Activated gamma-delta T cell treated with anti-CD3 and anti-CD28 coated beads, Interleukin-2, amount 50 U/mL, for 16 hours (primary cell): Measurements from ENCODE around the gene CD164L2.
A peak's percentile ranks its signal among the peaks of the same experiment; 100 is the strongest.

ENCODE experiments used
- DNase-seq: peaks from one replicate; pipeline ENCODE4 v3.0.0-alpha.2; 2020; ENCODE audit warnings: low read depth

Gene CD164L2

DNA sequence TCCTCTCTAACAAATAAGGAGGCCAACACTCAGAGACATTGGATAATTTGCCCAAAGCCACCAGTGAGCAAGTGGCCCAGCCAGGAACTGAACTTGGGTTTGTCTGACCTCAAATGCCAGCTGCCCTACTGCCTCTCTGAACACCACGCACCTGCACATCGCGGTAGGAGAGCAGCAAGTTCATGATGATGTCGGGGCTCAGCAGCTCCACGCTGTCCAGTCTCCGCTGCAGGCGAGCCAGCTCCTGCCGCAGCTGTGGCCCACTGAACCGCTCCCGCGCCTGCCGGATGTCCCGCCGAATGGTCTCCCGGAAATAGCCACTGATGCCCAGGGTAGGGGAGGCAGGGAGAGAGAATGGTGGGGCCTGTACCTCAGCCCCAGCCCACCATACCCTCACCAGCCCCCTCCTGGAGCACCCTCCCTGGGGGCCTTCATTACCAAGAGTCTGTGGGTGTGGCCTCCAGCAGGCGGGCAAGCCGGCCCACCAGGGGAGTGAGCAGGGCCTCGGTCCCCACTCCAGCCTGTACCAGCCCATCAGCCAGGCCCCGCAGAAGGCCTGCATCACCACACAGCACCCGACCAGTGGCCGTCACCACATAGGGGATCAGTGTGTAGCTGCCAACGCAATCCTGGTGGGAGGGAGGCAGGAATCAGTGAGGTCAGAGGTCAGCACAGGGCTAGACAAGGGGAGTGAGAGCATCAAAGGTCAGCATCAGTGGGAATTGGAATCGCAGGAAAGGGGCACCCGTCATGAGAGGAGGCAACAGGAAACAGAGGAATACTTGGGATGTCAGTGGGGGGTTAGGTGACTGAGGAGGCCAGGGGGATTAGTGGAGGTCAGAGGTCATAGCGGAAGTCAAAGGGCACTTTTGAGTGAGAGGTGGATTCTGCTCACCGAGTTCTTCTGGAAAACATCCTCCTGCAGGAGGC is 19.1 kb downstream of the CD164L2 start:
- DNase-seq = no peak

DNA sequence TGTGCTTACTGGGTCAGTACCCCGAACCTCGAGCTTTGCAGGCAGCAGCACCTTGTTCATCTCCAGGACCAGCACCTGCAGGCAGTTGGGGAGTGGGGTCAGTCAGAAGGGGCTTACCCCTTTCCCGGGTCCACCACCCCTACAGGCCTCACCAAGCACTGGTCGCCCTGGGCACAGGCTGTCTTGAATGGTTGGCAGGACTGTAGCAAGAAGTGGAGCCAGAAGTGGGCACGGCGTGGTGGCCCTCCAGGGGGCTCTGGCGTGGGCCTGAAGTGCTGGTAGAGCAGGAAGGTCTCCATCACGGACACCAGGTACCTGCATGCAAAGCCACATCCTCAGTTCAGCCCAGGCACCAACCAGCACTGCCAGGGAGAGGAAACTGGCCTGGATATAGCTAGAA is 21.6 kb downstream of the CD164L2 start:
- no peak for DNase-seq

GRCh38 chr1:27361044-27361402 is 22.1 kb downstream of the CD164L2 start:
- no peak for DNase-seq

DNA sequence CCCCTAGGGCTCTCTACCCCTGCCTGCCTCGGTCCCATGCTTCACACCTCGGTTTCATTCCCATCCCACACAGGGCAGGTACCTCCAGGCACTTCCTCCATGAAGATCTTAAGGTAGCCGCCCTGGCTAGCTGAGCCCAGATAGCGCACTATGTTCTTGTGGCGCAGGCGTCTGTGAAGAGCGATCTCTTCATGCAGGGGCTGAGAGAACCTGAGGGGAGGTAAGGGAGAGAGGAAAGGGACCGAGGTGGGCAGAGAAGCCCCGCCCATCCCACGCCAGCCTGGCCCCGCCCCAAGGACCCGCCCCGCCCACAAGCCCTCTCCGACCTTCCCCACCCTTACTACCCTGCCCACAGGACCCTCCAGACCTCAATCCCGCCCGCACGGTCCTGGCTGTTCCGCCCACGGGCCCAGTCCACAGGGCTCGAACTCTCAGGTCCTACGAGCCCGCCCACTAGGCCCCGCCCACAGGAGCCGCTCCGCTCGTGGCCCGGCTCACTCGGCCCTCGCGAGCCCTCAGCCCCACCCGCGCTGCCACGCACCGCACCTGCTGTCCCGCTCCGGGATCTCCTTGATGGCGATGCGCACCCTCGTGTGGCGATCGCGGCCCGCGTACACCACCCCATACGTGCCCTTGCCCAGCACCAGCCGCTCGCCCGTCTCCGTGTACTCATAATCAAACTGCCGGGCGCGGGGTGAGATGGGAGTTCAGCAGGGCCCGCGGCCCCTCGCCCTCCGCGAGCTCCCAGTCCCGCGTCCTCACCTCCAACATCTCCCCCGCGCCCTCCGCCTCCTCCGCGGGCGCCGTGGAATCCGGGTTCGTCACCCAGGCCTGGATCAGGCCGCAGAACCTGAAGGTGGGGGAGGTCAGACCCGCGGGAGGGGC is 22.7 kb downstream of the CD164L2 start:
- no peak for DNase-seq

DNA sequence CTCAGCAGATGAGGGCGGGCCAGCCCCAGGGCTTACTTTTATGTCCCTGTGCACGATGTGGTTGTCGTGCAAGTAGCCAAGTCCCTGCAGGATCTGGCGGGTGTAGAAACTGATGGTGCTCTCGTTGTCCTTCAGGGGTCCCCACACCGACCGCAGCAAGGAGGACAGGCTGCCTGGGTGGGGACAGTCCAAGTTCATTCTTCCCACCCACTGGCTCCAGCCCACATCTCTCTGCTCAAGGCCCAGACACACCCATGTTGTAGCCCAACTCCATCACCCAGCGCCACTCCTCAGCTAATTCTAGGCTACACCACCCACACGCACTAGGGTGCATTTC is 23.3 kb downstream of the CD164L2 start:
- DNase-seq = no peak

DNA sequence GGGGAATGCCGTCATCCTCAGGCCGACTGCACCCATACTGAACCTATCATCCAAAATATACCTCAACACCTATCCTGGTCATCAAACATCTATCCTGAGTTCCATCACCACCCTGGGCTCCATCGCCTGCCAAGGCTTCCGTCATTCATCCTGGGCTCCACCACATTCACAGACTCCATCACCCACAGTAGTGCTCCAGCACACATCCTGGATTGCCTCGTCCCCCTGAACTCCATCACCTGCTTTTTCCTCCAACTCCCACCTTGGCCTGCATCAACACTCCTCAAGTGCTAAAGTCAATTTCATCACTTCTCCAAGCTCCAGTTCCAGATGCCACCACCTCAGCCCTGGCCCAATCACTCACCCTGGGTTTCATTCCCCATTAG is 24.2 kb downstream of the CD164L2 start:
- no peak for DNase-seq

- DNase-seq = no peak
Observed at GRCh38 chr1:27358038-27358927, 24.9 kb downstream of the CD164L2 start.

DNA sequence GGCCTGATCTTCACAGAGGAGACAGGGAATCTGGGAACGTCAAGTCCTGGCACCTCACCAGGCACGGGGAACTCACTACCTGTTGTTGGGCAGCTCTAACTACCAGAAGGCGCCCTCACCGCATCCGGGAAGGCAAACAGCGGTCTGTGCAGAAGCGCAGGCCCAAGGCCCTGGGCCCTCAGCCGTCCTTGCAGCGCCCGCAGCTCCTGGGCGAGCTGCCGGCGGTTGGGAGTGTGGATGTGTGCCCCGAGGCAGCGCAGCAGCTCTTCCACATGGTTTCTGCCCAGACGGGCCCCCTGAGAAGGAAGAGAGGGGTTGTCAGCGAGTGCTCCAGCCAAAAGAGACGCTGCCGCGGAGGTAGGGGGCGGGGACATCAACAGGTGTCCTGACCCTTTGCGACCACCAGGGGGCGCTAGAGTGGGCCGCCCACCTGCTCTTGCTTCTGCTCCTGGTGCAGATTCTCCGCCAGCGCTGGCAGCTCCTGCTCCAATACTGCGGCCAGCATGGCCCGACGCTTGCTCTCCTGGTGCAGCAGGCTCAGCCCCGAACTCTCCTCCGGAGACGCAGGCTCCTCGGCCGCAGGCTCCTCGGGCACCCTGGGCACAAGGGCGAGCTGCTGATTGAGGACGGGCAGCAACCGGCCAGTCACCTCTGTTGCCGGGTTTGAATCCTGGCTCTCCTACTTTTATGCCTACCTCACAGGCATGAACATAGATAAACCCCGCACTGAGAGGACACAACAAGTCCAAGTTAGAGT is 25.7 kb downstream of the CD164L2 start:
- peak; percentile 75 for DNase-seq

DNA sequence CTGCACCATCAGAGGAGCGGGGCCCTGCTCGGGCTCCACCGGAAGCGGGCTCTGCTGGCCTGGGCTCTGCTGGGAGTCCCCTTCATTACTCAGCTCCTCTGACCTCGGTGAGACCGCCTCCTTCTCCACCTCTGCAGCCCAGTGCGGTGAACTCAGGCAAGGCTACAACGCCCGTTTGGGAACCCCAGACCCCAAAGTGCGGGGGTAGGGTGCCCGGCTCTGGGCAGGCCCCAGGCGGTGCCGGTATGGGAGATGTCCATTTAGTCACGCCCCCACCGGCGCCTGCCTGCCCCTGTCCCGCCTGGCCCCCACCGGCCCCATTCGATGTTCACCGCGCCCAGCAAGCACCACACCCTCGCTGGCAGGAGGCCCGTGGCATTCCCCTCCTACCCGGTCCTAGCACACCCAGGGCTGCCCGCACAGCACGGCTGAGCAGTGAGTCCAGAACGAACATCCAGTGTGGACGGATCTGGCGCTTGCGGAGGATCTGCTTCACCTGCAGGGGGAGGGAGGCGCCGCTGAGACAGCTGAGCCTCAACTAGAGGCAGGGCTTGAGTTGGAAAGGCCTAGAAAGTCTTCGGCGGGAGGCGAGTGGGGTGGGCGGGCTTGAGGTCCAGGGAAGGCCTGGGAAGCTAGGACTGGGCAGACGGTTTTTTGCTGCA is 26.4 kb downstream of the CD164L2 start:
- DNase-seq = no peak

DNA sequence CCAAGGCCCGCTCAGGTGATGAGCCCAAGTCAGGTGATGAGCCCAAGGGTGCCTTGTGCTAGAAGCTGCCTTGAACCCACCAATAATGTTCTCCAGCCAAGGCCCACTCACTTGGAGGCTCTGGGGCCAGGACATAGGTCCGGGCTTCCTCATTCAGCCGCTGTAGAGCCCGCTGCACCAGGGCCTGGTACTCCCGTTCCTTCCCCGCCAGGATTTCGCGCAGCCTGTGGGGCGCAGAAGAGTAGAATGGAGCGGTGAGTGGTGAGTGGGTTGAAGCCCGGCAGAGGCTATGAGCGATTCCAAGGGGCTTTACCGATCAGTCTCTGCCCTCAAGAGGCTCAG is 26.9 kb downstream of the CD164L2 start:
- DNase-seq = no peak

DNA sequence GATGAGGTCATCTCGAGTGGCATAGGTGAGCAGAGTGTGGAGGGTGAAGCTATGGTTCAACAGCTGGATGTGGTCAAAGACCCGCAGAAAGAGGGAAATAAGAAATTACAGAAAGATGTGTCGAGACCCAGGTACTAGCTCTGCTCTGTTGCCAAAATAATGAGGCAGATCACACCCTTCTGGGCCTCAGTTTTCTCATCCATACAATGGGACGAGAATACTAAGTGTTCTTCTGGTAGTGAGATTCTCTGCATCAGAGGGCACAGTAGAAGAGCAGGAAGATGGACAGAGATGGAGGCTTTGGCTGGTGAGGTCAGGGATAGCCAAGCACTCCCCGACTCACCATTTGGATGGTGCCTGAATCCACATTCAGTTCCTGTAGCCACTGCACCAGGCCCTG is 27.4 kb downstream of the CD164L2 start:
- DNase-seq = no peak

- DNase-seq = no peak
Observed at GRCh38 chr1:27353629-27354028, 29.5 kb downstream of the CD164L2 start.

DNA sequence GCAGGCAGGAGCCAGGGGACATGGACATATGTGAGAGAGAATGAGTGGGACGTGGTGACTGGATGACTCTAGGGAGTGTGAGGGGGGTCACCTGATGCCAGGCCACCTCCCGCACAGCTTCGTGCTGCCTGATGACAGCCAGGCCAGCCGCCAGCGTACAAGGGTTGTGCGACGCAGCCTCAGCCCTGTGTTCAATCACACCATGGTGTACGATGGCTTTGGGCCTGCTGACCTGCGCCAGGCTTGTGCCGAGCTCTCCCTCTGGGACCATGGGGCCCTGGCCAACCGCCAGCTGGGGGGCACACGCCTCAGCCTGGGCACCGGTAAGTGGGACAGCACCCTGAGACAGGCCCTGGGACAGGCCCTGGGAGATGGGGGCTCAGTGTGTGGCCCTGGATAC is 30.0 kb downstream of the CD164L2 start:
- no peak for DNase-seq

GRCh38 chr1:27351541-27352107 is 31.5 kb downstream of the CD164L2 start:
- DNase-seq = no peak

GRCh38 chr1:27350663-27351540 is 32.2 kb downstream of the CD164L2 start:
- DNase-seq = no peak

DNA sequence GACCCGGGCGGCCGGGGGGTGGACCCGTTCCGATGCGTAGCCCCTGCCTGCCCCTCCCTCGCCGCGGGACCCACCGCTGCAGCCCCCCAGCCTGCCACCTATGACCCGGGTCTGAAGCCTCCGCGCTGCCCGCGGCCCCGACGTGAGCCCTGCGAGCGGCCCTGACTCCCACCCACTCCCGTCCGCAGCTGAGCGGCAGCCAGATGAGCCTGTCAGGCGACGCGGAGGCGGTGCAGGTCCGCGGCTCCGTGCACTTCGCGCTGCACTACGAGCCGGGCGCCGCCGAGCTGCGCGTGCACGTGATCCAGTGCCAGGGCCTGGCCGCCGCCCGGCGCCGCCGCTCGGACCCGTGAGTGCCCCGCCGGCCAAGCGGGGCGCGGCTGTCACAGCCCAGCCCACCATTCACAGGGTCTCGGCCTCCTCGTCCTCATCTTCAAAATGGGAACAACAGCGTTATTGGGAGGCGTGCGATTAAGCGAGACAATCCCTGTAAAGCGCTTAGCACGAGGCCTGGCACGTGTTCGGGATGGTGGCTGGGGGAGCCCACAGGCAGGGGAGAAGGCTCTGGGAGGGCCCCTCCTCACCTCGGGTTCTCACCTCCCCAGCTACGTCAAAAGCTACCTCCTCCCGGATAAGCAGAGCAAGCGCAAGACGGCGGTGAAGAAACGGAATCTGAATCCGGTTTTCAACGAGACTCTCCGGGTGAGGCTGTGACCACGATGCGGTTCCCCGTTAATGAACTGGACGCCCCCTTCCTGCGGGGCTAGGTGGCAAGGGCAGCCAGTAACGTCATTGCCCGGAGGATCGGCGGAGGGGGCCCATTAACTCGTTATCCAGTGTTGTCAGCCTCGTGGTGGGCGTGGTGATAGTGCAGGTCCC is 33.1 kb downstream of the CD164L2 start:
- no peak for DNase-seq

DNA sequence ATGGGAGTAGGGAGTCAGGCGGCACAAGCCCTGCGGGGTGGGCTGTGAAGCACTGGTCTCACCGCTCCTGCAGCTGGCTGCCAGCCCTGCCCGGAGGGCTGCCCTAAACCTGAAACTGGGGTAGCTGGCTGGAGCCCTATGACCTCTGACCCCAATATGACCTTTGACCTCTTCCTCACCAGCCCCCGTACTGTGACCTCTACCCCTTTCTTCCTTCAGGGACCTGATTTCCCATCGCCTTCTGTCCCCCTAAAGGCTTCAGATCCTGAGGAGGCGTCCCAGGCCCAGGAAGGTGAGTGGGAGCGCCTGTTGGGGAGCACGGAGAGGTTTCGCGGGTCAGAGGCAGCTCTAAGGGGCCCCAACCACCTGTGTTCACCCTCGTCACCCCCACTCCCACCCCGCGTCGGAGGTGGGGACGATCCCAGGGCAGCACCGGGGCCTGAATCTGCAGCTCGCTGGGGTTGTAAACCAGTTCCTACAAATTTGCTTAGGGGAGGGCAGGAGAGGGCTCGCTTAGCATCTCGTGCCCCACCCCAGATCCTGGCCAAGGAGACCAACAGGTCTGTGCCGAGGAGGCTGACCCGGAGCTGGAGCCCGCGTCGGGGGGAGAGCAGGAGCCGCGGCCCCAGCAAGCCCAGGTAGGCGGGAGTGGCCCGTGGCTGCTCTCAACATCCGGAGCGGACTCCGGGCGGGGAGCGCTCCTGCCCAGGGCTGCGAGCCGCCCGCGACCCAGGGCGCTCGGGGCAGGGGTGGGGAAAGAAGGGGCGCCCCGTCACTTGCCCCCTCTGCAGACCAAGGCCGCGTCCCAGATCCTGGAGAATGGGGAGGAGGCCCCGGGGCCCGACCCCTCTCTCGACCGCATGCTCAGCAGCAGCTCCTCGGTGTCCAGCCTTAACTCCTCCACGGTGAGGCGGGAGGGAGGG is 34.0 kb downstream of the CD164L2 start:
- DNase-seq = no peak
